GM19099 (cell line): Measurements from ENCODE around the gene SLC25A1.

Experiments used
- POLR2A ChIP-seq: IDR thresholded peaks from 3 replicates; pipeline ENCODE4 v1.6.1; 2011; ENCODE audit warnings: low read depth; ENCODE audit not compliant: insufficient read length; ENCODE audit errors: extremely low read depth

Gene SLC25A1

DNA sequence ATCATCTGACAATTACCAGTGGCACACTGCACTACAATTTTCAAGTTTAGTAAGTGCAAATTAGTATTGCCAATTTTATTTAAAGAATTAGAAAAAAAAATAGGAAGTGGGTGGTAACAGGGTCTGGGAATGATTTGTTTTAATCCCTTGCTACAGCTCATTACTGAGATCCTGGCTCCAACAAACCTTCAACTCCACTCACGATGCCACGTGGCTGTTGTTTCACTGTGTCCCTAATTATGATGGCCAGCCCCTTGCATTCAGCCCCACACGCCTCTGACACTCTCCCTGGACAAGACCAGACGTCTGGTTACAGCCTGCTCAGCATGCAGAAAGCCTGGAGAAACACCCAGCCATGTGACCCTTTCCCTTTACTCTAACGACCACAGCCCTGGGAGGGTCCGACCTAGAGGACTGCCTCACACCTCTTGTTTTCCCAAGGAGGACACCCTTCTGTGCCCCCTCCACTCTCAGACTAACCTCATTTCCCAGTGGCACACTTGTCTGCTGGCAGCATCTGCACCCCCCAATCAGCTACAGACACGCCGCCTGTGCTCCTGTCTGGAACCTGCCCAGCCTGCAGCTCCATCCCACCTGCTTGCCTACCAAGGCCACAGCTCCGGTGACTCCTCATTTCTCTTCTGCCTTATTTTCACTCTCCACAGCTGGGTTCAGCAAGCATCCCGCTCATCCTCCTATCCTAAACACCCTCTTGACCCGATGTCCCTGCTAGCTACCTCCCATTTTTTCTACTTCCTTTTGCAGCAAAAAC lies 18.5 kb upstream of the SLC25A1 start:
- TF ChIP-seq POLR2A, result no peak

DNA sequence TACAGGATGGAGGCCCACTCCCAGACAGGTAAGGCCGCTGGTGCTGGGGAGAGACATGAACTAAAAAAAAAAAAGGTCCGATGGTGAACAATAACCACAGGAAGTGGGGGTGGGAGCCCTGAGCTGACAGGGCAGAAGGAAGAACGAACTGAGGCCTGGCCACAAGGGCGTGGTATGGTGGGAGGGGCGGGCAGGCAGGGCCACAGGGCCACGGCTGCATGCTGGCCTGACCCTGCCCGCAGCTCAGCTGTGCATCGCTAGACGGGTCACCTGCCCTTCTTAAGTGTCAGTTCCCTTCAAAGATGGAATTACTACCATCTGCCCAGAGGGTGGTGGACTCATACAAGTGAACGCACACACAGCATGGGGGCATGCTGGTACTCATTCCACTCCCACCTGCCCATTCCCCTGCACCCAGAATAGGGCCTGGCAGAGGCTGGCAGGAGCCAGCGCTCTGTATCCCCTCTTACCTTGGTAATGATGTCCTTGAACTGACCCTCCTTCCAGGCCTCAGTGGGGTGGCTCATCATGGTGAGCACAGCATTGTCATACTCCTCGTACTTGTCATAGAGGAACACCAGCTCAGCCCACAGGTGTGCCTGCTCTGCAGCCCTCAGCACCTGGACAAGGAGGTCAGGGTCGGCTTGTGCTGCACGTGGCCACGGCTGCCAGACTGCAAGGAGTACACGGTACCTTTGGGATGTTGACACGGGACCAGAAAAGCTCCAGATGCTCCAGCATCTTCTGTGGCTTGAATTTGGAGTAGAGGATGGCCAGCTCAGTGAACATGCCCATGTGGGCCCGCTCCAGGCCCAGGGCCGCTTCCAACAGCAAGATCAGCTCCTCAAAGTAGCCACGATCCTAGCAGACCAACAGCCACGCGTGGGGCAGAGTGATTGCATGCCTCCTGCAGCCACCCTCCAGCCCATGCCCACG lies 17.5 kb upstream of the SLC25A1 start:
- TF ChIP-seq POLR2A, result no peak

DNA sequence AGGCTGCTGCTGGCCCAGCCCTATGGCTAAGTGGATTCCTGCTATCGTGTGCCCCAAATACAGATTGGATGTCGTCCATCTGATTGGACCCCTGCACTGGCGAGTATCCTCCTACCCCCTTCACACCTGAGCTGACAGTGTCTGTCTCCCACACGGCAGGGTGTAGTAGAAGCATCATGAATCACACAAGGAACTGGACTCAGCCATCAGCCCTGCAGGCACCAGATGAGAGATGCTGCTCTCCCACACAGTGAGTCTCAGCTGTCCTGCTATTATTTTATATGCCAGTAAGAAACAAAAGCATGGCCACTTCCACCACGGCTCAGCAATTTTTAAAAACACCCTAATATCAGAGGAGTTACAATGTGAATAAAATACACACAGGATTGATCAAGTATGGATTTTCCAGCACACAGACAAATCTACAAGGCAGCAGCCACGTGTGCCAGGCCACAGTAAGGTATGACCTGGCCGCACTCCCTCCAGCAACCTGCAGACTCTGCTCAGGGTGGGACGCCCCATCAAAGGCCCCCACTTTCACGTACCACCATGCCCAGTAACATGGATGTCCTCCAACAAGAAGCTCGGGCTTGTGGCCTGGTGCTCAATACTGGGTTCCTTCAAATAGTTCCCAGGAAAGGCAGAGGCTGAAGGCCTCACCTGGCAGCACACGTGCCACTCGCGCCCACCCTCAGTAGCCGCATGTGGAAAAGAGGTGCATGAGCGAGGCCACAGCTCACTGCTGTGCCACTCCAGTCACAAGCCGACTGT lies 16.4 kb upstream of the SLC25A1 start:
- no peak for TF ChIP-seq POLR2A

DNA sequence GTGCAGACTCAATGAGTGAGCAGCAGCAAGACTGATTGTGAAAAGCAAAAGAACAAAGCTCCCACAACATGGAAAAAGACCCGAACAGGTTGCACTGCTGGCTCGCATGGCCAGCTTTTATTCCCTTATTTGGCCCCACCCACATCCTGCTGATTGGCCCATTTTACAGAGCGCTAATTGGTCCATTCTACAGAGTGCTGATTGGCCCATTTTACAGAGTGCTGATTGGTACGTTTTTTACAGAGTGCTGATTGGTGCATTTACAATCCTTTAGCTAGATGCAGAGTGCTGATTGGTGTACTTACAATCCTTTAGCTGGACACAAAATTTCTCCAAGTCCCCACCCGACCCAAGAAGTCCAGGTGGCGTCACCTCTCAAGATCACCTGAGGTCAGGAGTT lies 15.3 kb upstream of the SLC25A1 start:
- TF ChIP-seq POLR2A, result no peak

DNA sequence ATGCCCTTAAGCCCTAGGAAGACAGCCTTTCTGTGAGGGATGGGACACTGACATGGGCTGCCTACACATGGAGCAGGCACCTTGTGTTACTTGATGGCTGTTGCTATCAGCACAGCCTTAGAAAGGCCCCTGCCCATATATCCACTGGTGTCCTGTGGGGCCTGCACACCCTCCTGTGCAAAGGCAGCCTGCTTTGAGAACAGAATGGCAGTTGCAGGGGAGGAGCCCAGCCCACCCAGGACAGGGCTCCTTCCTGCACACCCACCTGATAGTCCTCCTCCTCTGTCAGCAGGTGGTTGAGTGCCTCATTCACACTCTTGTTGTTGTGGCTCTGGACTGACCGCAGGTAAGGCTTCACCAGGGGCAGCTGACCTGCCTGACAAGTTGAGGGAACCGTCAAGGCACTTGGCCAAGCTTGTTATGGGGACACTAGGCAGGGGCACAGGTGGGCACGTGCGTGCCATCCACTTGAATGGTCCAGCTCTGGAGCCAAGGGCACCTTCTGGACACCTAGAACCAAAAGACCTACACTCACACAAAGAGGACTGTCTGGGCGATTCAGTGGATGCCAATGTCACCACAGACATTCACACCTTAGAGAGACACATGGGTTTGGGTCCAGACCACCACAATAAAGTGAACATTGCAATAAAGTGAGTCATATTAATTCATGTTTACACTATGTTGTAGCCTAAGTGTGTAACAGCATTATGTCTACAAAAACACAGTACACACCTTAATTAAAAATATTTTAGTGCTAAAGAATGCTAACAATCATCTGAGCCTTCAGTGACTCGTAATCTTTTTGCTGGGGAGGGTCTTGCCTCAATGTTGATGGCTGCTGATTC lies 9.4 kb upstream of the SLC25A1 start:
- TF ChIP-seq POLR2A, result no peak

DNA sequence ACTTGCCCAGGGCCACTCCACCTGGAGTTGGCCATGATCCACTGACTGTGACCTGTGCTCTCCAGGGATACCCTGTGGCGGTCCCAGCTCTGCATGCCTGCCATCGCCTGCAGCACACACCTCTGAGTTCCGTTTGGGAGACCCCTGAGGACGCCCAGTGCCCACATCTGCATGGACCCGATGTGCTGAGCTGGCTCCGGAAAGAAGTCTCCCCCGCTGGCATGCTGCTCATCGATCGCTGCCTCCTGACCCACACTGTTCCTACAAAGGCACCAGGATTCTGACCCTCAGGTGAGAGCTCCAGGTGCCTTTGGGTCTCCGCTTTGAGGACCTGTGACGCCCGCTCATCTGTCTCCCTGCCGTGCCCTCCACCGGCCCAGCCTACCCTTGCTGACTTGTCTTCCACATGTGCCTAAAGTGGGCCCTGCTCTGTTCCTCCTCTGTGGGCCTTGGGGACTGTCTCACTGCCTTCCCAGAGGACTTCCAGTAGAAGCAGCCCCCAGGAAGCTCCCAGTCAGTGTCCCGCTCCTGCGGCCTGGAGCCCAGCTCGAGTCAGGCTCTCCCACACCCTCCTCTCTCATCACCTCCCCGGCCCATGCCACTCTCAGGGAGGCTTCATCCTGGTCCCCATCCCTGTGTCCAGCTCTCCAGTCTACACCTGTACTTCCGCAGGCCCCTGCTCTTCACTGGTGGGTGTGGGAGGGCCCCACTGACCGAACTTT lies 5.9 kb upstream of the SLC25A1 start:
- TF ChIP-seq POLR2A, result no peak

DNA sequence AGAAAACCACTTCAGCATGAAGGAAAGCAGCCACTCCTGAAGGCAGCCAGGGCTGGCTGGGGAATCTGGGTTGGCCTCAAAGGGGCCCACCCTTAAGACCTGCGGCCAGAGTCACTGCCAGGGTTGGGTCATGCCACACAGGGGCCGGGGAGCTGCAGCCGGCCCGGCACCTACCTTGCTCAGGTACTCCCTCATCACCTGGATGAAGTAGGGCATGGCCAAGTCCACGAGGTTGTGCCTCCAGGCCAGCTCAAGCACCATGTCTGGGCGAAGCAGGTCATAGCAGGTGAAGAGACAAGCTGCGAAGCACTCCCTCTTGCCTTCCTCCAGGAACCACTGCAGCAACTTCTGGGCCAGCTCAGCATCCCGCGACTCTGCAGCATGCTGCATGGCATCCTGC lies 4.7 kb upstream of the SLC25A1 start:
- TF ChIP-seq POLR2A, result no peak

DNA sequence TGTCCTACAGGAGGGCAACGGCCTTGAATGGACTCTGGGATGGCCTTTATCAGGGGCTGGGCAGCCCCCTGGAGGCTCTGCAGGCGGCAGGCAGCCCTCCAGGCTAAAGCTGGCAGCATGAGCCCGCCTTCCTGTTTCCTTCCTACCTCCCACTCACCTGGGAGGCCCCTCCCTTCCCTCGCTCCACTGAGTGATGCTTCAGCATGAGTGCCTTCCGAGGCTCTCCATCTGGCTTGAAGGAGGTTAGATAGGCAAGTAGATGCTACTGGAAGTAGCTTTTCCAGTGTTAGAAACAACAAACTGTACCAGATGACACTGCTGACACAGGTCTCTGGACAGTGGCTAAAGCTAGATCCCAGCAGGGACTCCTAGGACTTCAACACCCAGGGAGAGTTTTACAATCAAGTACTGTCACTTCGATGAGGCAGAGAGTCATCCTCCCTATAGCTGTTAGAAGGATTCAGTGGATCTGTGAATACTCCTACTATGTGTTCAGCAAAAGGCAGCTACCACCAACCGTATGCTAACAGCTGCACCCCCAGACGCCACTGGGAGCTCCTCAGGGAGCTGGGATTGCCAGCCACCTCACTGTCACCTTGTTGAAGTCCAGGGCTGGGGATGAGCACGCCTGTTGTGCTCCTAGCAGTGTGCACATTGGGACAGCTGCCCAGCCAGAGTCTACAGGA lies 4.1 kb upstream of the SLC25A1 start:
- TF ChIP-seq POLR2A, result no peak

DNA sequence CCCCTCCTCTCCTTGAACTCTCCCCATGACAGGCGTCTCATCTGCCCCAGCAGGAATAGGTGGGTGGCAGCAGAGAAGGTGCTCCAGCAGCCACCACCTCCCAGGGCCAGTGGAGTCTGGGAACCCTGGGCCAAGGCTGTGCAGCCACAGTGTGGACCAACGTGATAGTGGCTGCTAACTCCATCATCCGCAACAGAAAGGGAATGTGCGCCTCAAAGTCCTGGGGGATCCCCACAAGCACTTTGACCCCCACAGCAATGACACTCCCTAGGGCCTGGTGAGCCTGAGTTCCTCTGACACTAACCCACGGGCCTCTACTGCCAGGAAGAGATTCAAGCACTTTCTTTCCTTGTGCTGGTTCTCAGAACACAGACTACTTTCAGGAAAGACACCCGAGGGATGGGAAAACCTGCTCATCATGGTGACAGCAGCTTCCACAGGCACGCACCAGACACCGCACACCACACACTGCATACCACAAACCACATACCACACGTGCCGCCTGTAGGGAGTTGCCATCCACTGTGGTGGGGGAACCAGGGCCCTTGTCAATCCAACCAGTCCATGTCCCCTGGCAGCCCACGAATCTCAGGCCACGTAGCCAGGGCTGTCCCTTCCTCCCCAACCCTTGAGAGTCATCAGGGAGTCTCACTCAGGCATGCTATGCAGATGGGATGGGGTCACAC lies 3.4 kb upstream of the SLC25A1 start:
- no peak for TF ChIP-seq POLR2A

DNA sequence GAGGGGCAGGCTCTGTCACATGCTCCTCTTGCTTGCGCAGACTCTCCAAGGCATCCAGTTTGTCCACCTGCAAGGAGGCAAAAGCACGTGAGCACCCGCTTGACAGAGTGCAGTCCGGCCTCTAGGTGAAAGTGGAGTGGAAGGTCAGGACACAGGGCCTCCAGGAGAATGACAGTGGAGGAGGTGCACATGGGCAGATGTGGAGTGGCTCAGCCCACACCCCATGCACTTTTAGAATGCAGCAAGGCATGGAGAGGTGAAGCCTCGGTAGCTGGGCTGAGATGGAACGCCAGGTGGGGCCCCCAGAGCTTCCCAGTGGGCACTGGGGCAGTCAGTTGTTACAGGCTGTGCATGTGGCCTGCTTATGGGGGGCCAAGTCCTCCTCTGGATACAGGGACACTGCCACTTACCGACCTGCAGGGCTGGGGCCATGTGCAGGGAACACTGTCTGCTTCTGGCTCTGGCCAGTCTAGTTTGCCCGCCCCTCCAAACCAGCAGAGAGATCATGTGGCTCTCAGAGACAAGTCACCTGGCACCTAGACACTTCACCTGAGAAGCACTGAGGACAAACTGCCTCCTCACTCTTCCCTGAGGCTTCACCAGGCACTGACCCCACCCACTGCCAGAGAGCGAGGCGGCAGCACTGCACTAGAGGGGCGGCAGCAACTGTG lies 2.3 kb upstream of the SLC25A1 start:
- TF ChIP-seq POLR2A, result no peak

DNA sequence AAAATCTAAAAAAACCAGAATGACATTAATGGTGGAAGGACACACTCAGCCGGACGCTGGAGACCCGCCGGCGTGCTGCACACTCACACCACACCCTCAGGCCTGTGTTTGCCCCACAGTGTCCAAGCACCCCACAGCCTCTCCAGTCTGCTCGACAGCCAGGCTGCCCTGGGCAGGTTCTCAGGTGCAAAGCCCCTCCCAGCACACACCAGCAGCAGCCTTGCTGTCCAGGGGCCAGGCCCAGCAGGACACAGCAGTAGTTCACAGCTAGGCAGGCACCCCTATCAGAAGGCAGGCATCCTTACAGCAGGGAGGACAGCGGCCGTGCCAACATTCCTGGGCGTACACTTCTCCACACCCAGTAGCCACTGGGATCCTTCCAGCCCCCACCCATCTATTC lies 1.7 kb upstream of the SLC25A1 start:
- TF ChIP-seq POLR2A, result no peak

DNA sequence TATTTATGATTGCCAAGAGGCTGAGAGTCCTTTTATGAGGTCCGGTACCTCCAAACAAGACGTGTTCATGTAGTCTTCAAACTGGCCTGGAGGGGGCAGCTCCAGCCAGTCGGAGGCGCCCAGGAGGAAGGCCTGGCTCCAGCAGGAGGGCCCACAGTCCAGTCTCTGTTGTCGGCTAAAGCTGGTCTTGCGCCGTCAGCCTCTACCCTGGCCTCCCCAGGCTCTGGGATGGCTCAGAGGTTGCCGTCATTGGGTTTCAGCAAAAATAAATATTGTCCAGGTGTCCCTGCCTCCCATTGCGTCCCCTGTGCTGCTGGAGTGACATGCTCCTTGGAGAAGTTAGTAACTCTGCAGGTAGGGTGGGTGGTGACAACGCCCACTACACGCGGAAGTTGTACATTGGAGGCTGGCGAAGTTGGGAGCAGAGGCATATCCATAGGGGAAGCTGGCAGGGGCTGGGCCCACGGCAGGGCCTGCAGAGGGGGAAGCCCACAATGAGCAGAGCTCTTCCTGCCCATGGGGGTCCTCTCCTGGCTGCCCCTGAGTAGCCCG lies 1.0 kb upstream of the SLC25A1 start:
- TF ChIP-seq POLR2A, result no peak
